Osteoblast (primary cell): ENCODE results near the gene RAG1. TPM values are rescaled to one million over a fixed set of nuclear protein-coding genes. Genes with fewer than 3 reads are reported as not detected.

Experiments used
- DNase-seq: peaks from one replicate; pipeline ENCODE4 v3.0.0; 2011; ENCODE audit warnings: low spot score, mixed read lengths; ENCODE audit not compliant: insufficient read length; ENCODE audit errors: missing footprints
- H2AFZ ChIP-seq: 2 replicates; pipeline ENCODE4 v1.6.0; 2011; ENCODE audit warnings: mild to moderate bottlenecking, low read length
- H3K27ac ChIP-seq: 2 replicates; pipeline ENCODE4 v1.5.1; 2011; ENCODE audit warnings: mild to moderate bottlenecking, low read depth, low read length, moderate library complexity
- H3K27me3 ChIP-seq: 2 replicates; pipeline ENCODE4 v1.6.0; 2012; ENCODE audit warnings: mild to moderate bottlenecking, control low read depth, inconsistent platforms, low read length, moderate library complexity; ENCODE audit not compliant: insufficient read depth
- H3K36me3 ChIP-seq: 2 replicates; pipeline ENCODE4 v1.5.1; 2011; ENCODE audit warnings: mild to moderate bottlenecking, low read length, control low read depth, moderate library complexity; ENCODE audit not compliant: insufficient read depth
- H3K4me1 ChIP-seq: 2 replicates; pipeline ENCODE4 v1.5.1; 2011; ENCODE audit warnings: mild to moderate bottlenecking, low read length, control low read depth, moderate library complexity; ENCODE audit not compliant: insufficient read depth
- H3K4me2 ChIP-seq: 2 replicates; pipeline ENCODE4 v1.6.0; 2011; ENCODE audit warnings: mild to moderate bottlenecking, low read length; ENCODE audit not compliant: insufficient read depth
- H3K4me3 ChIP-seq: fragments of 200-600 bp; sonication (generic); 3 replicates; pipeline ENCODE4 v1.5.1; 2012; ENCODE audit warnings: mild to moderate bottlenecking, low read length, inconsistent platforms; ENCODE audit not compliant: insufficient read depth
- H3K79me2 ChIP-seq: 2 replicates; pipeline ENCODE4 v1.6.0; 2012; ENCODE audit warnings: mild to moderate bottlenecking, low read length, control low read depth, inconsistent platforms; ENCODE audit not compliant: insufficient read depth
- H3K9me3 ChIP-seq: 2 replicates; pipeline ENCODE4 v1.5.1; 2011; ENCODE audit warnings: low read depth, low read length, control low read depth
- H4K20me1 ChIP-seq: 2 replicates; pipeline ENCODE4 v1.6.0; 2012; ENCODE audit warnings: mild to moderate bottlenecking, low read length, control low read depth; ENCODE audit not compliant: insufficient read depth
- total RNA-seq: library from RNA; depleted of rRNA; stranded (reverse); fragments of >200 nt; gene quantifications from 2 replicates; pipeline ENCODE4 v1.2.3, GENCODE V29; 2012
- TF ChIP-seq, protein P1 (sequence below): IDR thresholded peaks from 2 replicates; pipeline ENCODE4 v1.5.1; 2011; ENCODE audit warnings: mild to moderate bottlenecking, low read depth, low read length, moderate library complexity; ENCODE audit errors: extremely low read depth

Gene RAG1
- total RNA-seq, 1 donor = 0.36 TPM

DNA sequence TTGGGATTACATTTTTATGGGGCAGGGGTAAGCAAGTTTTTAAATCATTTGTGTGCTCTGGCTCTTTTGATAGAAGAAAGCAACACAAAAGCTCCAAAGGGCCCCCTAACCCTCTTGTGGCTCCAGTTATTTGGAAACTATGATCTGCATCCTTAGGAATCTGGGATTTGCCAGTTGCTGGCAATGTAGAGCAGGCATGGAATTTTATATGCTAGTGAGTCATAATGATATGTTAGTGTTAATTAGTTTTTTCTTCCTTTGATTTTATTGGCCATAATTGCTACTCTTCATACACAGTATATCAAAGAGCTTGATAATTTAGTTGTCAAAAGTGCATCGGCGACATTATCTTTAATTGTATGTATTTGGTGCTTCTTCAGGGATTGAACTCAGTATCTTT lies 10.1 kb downstream of the RAG1 start:
- Histone ChIP-seq H4K20me1 (no peaks in the 10 kb centered on the region), H3K4me3 (no peak overlapping the region), H3K4me1 (peaks cover 17% of the 10 kb centered on the region), H3K36me3 (no peaks in the 10 kb centered on the region), H3K4me2 (no peak overlapping the region), H3K79me2 (no peaks in the 10 kb centered on the region), H3K9me3 (no peaks in the 10 kb centered on the region), H3K27ac (no peak overlapping the region), H2AFZ (no peak overlapping the region), H3K27me3 (peaks cover 4% of the 10 kb centered on the region)
- TF ChIP-seq, protein P1, sequence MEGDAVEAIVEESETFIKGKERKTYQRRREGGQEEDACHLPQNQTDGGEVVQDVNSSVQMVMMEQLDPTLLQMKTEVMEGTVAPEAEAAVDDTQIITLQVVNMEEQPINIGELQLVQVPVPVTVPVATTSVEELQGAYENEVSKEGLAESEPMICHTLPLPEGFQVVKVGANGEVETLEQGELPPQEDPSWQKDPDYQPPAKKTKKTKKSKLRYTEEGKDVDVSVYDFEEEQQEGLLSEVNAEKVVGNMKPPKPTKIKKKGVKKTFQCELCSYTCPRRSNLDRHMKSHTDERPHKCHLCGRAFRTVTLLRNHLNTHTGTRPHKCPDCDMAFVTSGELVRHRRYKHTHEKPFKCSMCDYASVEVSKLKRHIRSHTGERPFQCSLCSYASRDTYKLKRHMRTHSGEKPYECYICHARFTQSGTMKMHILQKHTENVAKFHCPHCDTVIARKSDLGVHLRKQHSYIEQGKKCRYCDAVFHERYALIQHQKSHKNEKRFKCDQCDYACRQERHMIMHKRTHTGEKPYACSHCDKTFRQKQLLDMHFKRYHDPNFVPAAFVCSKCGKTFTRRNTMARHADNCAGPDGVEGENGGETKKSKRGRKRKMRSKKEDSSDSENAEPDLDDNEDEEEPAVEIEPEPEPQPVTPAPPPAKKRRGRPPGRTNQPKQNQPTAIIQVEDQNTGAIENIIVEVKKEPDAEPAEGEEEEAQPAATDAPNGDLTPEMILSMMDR = no peak
- DNase-seq = peak; percentile 79

DNA sequence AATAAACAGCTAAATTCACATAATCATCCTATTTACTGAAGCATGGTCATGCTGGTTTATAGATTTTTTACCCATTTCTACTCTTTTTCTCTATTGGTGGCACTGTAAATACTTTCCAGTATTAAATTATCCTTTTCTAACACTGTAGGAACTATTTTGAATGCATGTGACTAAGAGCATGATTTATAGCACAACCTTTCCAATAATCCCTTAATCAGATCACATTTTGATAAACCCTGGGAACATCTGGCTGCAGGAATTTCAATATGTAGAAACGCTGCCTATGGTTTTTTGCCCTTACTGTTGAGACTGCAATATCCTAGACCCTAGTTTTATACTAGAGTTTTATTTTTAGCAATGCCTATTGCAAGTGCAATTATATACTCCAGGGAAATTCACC lies 10.7 kb downstream of the RAG1 start:
- peaks cover 17% of the 10 kb centered on the region for H3K4me1 ChIP-seq
- H3K27me3 ChIP-seq = peaks cover under 1% of the 10 kb centered on the region
- no peak overlapping the region for H2AFZ ChIP-seq
- no peaks in the 10 kb centered on the region for H3K36me3 ChIP-seq
- H3K9me3 ChIP-seq = no peaks in the 10 kb centered on the region
- H3K4me2 ChIP-seq = no peak overlapping the region
- TF ChIP-seq, protein P1 = no peak
- no peaks in the 10 kb centered on the region for H4K20me1 ChIP-seq
- no peak for DNase-seq
- no peaks in the 10 kb centered on the region for H3K79me2 ChIP-seq
- no peak overlapping the region for H3K27ac ChIP-seq
- no peak overlapping the region for H3K4me3 ChIP-seq

DNA sequence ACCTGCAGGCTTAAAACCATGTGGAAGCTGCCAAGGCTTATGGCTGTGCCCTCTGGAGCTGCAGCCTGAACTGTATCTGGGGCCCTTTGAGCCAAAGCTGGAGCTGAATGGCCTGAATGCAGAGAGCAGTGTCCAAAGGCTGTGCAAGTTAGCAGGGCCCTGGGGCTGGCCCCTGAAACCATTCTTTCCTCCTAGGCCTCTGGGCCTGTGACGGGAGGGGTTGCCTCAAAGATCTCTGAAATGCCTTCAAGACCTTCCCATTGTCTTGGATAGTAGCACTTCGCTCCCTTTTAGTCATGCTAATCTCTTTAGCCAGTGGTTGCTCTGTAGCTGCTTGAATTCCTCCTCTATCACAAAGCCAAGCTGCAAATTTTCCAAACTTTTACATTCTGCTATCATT lies 13.7 kb downstream of the RAG1 start:
- Histone ChIP-seq H3K36me3 (no peaks in the 10 kb centered on the region), H3K9me3 (no peaks in the 10 kb centered on the region), H3K4me2 (no peak overlapping the region), H3K27me3 (no peaks in the 10 kb centered on the region), H4K20me1 (no peaks in the 10 kb centered on the region), H3K4me1 (peaks cover 17% of the 10 kb centered on the region), H3K79me2 (no peaks in the 10 kb centered on the region), H3K27ac (no peak overlapping the region), H3K4me3 (no peak overlapping the region), H2AFZ (no peak overlapping the region)
- no peak for DNase-seq
- TF ChIP-seq, protein P1 = no peak

DNA sequence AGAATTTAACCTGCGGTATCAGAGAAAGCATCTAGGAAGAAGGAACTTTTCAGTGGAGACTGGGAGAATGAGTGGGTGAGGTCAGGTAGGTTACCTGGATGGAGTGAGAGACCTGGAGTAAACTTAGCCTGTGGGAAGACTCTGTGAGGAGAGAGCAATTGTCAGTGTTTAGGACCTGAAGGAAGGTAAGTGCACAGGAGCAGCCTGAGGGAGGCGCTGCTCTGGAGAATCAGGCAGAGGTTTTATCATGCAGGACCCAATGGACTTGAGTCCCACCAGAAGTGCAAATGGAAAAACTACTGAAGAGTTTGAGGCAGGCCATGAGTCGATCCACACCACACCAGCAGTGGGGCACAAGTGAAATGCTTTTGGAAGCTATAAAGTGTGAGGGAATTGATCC lies 15.9 kb downstream of the RAG1 start:
- Histone ChIP-seq H3K9me3 (no peaks in the 10 kb centered on the region), H3K79me2 (no peaks in the 10 kb centered on the region), H3K4me2 (no peak overlapping the region), H4K20me1 (no peaks in the 10 kb centered on the region), H3K36me3 (no peaks in the 10 kb centered on the region), H3K27ac (no peak overlapping the region), H3K4me1 (peaks cover 1% of the 10 kb centered on the region), H2AFZ (no peak overlapping the region), H3K27me3 (no peaks in the 10 kb centered on the region), H3K4me3 (no peak overlapping the region)
- no peak for DNase-seq
- TF ChIP-seq, protein P1 = no peak
